CD4-positive, alpha-beta T cell treated with Interleukin-4 for 1 hour (primary cell): ENCODE data around the gene KLHL42.
"Not testable (repeated sequence)": the region's sequence is repeated elsewhere in the genome, so short reads cannot be mapped to it uniquely, and the experiment has no call there.

ENCODE experiments used
- DNase-seq, 2 donors: peaks; one replicate each; pipeline ENCODE4 v3.0.0-alpha.2; 2020 to 2022

Gene KLHL42

DNA sequence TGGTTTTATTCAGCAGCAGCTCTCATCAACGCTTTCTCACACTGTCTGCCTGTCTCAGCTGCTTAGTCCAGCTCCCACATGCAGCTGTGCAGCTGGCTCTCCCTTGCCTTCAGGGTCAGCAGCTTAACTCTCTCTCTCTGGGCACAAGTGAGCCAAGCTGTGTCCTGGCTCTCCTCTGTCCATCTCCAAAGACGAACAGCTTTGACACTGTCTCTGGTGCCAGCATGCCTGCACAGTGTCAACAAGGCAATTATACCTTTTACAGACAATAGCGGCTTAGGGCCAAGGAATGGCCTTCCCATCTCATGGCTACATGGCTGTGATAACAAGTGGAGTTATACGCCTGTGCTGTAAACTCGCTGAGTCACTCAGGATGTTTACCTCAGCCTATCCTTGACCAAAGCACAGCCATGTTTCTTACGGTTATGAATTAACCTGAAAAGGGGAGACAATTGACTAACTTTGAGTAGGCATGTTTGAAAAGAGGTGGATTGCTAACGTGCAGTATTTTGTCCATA is 38.4 kb downstream of the KLHL42 start:
- DNase-seq, result no peak

DNA sequence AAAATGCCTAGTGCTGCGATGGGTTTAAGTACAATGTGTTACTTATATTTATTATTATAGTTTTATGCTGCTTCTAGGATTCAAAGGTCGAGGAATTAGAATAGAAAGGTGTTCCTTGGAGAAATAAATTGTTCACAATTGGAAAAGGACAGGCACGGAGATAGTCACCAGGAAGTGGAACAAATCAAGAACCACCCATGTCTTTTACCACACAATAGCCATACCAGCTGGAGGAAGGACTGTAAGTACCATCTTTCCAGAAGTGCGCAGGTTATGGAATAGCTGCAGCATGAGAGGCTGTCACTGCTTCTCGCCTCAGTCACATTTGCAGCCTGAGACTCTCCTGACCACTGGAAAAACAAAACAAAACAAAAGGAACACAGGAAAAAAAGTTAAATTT is 40.5 kb downstream of the KLHL42 start:
- DNase-seq, result no peak

DNA sequence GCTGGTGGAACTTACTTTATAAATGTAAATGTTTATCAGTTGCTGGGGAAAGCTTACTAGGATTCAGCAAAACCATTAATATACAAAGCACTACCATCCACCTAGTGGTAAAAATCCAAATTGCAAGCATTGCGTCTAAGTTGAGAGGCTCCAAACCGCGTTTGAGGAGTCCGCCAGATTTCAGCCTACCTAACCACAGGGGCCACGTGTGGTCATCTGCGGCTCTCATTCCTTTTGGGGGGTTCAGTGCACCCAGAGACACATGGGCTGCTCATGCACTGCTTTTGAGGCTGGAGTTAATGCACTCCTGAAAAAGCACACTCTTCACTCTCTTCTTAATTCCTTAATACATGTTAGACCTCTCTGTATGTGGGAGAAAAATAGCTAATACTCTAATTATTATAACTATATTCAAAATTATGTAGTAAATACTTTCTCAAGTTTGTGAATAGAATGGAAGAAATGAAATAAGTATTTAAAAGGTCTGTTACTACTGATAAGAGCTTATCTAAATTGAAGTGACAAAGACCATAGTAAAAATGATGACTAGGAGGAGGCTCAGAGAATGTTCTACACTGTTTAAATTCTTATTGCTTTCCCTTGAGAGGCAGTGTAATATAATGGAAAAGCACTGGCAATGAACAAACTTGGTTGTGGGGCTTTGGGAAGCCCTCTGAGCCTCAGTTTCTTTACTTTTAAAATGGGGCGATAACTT is 41.4 kb downstream of the KLHL42 start:
- DNase-seq, result peak; percentile 34 to 71

DNA sequence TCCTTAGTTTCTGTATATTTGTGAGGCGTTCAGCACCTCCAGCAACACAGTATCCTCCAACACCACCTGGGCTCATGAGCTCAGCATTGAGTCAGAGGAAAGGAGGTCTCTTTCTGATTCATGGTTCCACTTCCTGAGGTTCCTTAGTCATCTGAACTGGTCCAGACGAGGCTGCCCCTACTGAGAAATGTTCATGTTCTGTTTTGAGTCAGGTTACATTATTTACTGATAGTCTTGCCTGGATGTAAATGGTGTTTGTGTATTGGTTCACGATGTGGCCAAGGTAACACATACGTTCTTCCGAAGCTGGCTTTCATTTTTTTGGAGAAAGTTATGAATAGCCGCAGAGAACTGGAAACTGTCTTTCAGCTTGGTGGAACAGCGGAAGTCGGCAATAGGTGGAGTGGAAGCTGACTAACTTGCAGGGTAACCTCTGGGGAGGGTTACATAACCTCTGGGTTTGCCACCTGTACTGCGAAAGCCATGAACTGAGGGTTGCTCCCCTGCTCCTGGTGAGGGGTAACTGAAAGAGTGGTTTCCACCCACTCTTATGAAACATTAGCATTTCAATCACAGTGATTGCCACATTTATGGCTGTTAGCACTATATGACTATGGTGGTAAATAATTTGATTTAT is 42.2 kb downstream of the KLHL42 start:
- DNase-seq, result peak; percentile 51 to 60

DNA sequence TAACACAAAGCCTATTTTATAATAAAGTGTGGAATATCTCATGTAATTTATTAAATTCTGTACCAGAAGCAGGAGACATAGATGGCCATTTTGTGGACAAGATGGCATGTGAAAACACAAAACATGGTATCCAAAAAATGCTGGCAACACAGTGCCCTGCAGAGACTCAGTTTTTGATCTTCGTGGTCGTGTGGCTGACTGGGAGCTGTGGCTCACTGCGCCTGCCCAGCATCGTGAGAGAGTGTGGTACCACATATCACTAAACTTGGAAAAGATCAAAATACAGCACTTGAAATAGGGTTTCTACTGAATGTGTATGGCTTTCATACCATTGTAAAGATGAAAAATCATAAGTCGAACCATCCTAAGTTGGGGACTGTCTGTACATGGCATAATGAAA is 43.0 kb downstream of the KLHL42 start:
- DNase-seq, result no peak

DNA sequence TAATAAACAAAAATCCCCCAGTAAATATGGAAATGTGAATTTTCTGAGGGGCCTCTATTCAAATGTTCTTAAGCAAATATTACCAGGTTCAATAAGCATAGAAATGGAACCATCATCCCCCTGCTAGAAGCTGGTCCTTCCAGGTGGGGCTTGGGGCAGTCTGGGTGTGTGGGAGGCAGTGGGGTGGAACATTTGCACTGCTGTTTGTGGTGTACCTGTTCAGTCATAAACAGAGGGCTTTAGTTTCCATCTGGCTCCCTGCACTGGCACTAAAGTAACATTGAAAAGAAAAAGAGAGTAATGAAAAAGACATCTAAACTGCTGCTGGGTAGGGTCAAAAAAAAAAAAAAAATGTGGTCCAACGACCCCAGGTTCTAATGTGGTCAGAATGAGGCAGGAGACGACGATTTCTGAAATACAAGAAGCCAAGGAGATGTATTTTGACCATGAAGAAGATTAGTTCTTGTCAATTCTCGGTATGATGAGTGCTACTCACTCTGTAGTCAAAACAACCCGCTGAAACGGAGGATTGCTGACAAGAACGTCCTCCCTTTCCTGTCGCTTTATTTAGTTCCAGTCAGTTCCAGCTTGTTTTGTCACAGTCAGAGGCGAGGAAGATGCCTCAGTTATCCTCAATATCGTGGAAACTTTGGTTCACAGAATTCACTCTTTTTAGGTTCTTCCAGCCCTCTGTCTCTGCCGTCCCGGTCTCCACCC is 44.3 kb downstream of the KLHL42 start:
- no peak for DNase-seq

DNA sequence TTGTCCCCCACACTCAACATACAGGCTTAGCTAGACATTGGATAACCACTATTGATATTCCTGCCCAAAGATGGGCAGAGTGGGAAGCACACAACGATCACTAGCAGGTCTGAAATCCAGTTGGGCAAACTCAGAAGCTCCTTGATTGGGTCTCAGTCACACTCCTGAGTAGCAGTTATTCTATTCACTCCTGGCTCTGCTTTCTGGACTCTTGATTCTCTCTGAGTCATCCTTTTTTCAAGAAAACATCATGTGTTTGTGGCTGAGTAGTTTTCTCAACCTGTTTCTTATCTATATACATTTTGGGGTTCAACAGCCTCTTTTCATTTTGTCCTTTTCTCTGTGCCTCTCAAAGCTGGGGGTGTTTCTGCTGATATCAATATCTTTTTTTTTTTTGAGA is 46.0 kb downstream of the KLHL42 start:
- no peak for DNase-seq

DNA sequence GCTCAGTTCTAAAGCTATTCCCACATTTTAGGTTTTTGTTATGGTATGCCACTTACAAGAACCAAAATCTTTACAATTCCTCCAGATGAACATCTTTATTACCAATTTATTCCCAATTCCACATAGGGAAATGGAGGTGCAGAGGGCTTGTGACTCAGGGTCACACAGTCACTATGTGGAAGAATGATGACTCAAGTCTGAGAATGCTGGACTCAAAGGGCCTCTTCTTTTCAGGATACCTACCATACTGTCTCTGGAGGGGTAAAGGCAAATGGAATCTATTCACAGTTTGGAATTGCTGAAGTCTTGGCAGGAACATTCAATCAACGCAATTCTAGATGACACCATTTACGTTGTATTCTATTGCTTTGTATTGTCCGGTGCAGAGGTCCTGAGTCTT is 48.2 kb downstream of the KLHL42 start:
- no peak for DNase-seq

DNA sequence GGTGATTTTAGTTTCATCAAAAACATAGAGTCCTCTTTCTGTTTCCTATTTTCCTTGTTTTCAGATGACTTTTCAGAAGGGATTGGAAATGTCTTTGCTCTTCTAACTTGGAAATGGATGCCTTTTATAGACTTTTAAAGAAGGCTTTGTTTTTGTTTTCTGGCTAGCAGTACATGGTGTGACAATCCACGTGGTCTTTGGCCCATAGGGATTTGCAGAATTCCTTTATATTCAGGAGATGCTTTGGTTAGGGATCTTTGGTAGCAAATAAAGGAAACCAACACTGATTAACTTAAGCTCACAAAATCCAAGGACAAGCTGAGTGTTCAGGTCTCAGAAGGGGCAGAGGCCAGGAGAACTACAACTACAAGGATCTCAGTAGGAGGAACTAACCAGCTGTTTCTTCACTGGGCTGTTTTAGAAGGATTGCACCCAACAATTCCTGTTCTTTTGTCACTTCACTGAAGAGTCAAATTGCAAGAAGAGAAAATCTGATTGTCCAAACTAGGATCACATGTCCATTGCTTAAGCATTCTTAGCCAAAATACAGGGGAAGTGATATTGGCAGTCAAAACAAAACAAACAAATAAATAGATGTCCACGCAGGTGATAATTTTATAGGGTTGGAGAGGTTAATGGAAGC is 58.6 kb downstream of the KLHL42 start:
- DNase-seq, result no peak

DNA sequence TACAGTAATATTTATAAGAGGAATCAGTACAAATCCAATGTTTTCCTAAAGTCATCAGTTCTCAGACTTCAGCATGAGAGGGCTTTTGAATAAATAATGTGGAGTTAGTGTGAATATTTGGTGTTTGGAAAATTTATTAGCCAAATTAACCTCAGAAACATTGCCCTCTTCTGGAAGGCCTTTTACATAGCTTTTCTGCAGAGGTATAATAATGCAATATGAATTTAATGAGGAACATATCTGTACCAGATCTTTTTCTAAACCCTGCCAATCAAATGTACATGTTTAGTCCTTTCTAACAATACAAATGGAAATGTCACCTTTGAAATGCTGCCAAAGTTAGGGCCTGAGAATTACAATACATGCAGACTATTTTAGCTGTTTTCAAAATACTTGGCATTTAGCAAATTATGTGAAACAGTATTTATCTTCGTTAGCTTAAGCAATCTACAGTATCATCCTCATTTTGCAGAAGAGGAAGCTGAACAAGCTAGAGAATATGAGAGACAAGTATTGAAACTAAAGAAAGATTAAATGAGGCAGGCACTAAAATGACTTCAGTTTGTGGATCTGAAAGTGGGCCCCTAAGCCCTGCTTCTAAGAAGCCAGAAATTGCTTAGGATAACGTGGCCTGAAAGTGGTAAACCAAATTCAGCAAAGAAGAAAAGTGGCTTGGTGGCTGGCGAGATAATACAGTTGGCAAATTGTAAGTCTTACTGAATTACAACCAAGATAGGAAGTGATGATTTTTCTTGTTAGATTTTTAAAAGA is 60.4 kb downstream of the KLHL42 start:
- DNase-seq, result no peak

DNA sequence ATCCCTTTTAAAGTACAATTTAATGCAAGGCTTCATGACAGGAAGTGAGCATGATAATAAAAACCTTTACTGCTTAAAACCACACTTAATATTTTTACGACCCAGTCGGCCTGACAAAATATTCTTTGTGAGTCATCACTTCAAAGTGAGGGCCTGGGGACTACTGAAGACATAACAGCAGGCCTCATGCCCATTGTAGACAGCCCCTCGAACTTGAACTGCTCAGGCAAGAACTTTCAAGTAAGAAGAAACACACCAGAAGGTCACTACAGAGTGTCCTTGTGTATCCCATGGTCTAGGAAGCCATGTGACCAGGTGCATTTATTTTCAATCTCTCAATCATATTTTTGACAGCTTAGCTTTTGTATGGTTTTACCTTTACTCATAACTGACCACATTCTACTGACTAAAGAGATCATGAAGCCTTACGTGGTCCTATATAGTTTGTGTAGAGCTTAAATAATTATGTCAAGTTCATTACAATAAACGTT is 61.4 kb downstream of the KLHL42 start:
- no peak for DNase-seq

DNA sequence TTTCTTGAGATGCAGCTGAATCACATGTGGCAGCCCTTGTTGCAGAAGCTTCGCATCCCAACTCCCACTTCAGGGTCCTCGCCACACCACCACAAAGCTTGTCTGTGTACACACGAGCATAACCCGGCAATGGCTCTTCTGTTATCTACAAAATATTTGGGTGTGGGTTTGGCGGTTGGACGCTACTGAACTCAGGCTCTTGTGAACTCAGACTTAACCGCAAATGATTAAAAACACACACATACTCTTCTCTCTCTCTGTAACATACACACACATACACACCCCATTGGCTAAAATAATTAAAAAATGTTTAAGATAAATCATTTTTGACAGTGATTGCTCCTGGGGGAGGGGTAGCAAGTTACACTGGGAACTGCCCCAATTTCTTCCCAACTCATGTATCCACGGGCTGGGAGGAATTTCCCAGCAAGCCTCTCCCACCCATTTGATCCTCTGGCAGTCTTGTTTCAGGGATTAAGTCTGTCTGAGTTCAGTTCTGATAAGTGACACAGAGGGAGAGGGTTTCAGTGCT is 63.7 kb downstream of the KLHL42 start:
- DNase-seq, result no peak

DNA sequence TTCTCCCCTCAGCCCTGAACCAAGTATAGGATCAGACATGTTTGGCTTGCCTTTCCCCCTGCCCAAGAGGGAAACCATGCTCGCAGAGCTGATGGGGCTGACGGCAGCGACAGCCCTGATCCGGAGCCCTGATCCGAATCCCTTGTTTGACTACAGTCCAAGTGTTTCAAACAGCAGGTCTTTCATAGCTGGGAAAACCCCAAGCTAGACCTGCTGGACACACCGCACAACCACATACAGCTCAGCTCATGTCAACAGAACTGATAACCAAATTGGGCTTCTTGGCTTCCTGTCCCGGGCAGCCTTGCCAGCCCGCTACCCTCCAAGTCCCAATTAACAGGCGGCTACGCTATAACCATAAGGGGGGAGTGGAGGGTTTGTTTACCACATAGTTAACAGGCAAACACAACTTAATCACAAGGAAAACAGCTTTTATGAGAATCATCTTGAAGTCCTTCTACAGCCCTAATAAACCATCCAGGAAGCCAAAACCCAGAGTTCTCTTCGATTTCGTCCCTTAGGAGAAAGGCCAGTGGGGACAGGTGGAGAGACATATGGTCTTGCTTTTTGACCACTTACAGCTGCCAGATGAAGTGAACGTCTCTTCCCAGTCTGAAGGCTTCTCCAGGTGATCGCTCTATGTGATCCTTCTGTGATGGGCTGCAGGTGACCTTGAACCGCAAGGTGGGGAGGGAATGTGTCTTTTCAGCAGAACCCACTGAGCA is 64.5 kb downstream of the KLHL42 start:
- no peak for DNase-seq

DNA sequence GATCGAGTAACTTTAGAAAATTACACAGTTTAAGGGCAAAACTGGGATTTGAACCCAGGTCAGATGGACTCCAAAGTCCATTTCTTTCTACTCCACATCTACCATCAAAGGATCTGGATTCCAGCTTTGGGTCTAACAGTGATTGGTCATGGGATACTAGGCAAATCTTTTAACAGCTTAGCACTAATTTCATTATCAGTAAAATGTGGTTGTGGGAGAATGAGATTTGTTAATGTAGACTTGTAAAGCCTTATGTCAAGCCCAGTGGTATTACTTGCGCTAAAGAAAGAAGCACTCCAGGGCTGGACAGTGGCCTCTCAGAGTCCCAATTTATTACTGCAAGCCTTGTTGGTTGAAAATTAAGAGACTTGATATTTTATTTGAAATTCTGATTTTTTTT is 65.2 kb downstream of the KLHL42 start:
- DNase-seq, result no peak

DNA sequence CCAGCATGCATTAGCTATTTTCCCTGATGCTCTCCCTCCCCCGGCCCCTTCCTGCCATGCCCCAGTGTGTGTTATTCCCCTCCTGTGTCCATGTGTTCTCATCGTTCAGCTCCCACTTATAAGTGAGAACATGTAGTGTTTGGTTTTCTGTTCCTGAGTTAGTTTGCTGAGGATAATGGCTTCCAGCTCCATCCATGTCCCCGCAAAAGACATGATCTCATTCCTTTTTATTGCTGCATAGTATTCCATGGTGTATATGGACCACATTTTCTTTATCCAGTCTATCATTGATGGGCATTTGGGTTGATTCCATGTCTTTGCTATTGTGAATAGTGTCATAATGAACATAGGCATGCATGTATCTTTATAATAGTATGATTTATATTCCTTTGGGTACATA is 65.7 kb downstream of the KLHL42 start:
- not testable (repeated sequence) for DNase-seq

DNA sequence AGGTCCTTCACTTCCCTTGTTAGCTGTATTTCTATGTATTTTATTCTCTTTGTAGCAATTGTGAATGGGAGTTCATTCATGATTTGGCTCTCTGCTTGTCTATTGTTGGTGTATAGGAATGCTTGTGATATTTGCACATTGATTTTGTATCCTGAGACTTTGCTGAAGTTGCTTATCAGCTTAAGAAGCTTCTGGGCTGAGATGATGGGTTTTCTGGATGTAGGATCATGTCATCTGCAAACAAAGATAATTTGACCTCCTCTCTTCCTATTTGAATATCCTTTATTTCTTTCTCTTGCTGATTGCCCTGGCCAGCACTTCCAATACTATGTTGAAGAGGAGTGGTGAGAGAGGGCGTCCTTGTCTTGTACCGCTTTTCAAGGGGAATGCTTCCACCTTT is 67.3 kb downstream of the KLHL42 start:
- not testable (repeated sequence) for DNase-seq

DNA sequence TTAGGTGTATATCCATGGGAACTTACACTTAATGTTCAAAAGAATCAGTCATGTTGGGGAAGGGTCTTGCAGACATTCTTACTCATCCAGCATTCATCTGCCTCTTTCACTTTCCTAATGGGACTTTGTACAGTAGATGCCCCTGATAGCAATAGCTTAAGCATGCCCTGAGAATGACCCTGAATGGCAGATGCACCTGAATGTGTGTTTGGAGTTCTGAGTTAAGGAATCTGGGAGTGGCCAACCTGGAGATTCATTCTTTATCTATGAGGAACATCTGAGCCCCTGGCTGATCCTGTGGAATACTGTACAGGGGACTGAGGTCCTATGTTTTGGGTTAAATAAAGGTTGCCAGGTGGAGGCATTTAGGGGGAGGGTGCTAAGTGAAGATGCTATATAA is 71.3 kb downstream of the KLHL42 start:
- no peak for DNase-seq

DNA sequence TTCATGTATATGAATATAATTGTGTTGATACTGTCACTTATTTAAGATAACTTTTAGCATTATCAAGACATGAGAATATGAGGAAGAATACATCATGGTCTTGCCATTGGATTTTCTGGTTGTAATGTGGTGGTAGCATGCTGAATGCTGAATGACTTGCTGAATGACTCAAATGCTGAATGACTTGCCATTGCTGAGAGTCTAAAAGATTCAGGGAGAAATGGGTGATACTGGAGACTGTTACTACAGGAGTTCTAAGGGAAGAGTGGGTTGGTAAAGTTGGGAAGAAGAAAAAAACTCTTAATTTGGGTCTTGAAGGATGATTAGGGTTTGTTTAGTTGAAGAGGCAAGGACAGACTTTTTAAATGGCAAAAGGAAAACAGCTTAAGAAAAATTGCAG is 72.1 kb downstream of the KLHL42 start:
- DNase-seq, result no peak
